NCI-H510A treated with DMSO at 0.1 percent for 48 hours (cell line): ENCODE data around the gene GPHN.

Experiments
- DNase-seq: peaks from one replicate; lab custom pipeline; 2025; lab: John Stamatoyannopoulos, UW

Gene GPHN

GRCh38 chr14:67167420-67168109 is 659.6 kb downstream of the GPHN start:
- DNase-seq: no peak

DNA sequence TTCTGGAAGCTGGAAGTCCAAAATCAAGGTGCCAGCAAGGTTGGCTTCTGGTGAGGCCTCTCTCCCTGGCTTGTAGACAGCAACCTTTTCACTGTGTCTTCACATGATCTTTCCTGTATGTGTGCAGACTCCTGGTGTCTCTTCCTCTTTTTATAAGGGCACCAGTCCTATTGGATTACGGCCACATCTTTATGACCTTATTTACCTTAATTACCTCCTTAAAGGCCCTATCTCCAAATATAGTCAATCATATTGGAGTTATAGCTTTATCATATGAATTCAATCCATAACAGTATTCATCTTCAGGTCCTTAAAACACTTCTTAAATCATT is 660.1 kb downstream of the GPHN start:
- no peak for DNase-seq

GRCh38 chr14:67170660-67171059 is 662.7 kb downstream of the GPHN start:
- no peak for DNase-seq

- no peak for DNase-seq
Measured at GRCh38 chr14:67172056-67172455, 664.1 kb downstream of the GPHN start.

DNA sequence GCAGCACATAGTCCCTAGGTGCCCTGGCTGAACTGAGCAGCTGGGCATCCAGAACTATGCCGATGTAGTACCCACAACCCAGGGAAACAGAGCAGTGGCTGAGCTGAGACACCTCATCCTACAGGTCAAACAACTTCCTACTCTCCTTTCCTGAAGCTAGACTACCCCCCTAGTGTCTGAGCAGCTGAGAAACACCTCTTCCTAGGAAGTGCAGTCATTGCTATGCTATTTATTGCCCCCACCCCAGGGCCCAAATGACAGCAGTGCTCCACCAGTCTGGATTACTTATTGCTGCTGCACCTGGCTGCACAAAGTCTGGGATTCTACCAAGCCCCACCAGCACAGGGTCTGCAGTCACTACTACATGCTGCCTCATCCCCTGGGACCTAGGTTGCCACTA is 664.6 kb downstream of the GPHN start:
- no peak for DNase-seq

- DNase-seq: no peak
Measured at GRCh38 chr14:67173719-67174118, 665.8 kb downstream of the GPHN start.

- DNase-seq: no peak
Measured at GRCh38 chr14:67186172-67186768, 678.3 kb downstream of the GPHN start.

DNA sequence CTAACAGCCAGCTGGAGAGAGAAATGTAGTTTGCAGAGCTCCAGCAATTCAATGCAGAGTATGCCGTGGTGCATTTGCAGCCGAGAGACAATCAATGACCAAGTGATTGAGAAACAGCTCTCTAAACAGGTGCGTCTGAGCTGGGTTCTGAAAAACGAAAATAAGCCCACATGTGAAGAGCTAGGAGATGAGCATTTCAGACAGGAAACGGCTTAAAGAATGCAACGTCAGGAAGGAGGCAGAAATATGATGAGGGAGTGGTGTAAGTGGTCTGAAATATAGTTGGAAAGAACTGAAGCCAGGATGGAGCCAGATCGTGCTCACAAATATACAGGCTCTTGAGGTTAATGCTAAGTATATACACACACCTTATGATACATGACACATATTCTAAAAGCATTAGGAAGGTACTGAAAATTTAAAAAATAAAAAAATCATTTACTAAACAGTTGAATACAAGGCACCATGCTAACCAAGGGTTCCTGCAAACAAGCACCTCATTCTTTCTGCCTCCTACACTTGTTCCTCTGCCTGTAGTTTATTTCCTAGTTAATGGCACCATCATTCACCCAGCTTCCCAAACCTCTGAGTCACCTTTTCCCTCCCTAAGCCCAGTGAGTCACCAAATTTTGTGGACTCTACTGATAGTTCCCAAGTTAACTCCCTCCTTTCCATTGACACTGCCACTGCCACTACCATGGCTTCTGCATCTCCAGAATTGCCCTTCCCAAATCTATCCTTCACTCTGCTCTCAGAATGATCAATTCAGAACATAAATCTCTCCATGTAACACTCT is 679.0 kb downstream of the GPHN start:
- DNase-seq: no peak

- DNase-seq: peak; percentile 5
Measured at GRCh38 chr14:67187826-67188225, 679.9 kb downstream of the GPHN start.

DNA sequence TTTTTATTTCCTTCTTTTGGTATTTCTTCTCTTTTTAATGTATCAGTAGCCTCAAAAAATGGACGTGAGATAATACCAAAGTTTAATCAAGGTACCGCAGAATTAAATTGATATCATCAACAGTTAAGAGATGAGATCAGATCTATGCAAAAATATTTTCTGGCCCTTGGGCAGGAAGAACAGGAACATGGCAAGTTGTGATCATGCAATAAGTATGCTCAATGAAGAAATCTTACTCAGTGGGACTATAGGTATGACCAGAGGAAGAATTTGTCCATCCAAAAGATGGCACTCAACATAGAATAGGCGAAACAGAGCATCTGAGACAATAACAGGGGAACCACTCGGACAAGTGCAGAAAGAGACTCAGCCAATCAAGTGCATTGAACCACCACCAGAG is 680.4 kb downstream of the GPHN start:
- DNase-seq: no peak

DNA sequence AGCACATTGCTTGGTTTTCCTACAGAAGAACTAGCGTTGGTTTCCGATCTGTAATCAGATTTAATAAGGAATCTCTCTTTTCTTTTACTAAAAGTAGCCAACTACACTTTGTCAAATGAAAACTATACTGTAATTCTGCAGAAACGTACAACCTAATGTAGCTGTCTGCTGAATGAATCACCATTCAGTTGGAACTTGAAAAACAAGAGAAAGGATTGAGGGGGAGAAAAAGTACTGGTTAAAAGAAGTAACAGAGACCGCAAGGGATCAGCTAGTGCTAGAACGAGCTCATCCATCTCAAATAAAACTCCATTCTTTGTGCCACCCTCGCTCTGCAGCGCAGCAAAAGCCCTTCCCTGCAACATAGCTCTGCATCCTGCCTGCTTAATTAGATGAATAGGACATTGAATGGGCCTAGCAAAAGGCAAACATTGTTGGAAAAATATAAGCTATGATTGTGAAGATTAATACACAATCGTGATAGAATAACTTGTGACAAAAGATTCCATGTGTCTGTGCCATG is 683.9 kb downstream of the GPHN start:
- no peak for DNase-seq

DNA sequence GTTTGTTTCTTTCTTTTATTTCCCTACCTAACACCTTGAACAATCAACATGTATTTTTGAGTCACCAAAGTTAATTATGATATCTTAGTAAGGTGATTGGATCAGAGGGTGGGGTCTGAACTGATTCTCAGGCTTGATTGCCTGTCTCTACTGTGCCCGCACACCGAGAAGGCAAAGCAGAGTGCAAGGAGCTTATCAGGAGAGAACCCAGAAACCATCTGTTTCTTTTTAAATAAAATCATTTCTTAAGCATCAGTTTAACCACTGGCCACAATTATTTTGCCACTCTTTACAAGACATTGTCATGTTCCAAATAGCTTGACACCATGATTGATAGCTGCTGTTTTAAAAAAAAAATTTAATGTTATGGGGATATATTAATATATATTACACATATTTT is 684.4 kb downstream of the GPHN start:
- no peak for DNase-seq

GRCh38 chr14:67195279-67195678 is 687.3 kb downstream of the GPHN start:
- no peak for DNase-seq

DNA sequence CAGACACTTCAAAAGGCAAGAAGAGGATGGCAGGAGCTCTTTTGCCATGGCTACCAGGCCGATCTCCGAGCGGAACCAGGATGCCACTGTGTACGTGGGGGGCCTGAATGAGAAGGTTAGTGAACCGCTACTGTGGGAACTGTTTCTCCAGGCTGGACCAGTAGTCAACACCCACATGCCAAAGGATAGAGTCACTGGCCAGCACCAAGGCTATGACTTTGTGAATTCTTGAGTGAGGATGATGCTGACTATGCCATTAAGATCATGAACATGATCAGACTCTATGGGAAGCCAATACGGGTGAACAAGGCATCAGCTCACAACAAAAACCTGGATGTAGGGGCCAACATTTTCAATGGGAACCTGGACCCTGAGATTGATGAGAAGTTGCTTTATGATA is 691.1 kb downstream of the GPHN start:
- no peak for DNase-seq

DNA sequence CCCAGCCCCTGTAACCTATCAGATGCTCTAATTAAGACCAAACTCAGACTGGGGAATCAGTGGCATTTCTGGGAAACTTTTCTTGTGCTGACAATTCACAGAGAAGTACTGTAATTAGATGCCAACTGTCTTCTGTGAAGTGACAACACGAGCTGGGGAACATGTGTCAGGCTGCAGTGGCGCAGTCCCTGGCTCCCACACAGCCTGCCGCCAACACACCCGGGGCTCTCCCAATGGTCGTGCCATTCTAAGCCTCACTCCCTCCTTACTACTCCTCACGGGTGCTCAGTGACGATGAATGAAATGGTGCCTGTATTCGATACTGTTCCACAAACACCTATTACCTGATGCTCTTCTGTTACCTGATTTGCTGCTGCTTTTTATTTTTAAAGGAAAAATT is 699.9 kb downstream of the GPHN start:
- no peak for DNase-seq

GRCh38 chr14:67218126-67218525 is 710.2 kb downstream of the GPHN start:
- DNase-seq: no peak

- no peak for DNase-seq
Measured at GRCh38 chr14:67221248-67221981, 713.5 kb downstream of the GPHN start.

DNA sequence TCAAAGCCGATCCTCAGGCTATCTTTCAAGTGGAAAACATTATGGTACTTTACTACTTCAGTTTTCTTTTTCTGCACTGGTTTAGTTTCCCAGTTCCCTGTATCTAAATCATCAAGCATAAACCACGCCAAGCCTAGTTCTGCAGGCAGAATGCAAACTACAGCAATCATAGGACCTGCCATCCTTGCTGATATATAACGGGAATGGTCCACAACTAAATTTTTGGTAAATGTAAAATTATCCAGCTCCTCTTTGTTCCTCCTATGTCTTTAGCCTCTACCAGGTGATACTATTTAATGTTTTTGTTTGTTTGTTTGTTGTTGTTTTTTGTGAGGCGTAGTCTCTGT is 714.0 kb downstream of the GPHN start:
- DNase-seq: no peak

DNA sequence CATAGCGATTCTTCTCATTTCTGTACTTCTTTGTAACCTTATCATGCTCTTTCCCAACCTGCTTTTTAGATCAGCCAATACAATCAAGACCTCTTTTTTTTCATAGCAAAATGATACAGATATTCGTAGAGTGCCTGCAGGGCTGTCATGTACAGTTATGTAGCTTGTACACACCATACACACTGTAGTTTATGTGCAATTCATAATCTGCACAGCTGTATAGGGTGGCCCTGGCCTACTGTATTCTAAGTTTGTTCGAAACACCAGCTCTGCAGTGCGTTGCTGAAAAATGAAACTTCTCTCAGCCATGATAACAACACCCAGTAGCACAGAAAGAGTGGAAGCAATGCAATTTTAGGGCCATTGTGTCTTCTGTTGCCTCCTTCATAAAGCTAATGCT is 717.6 kb downstream of the GPHN start:
- no peak for DNase-seq

GRCh38 chr14:67228325-67228984 is 720.5 kb downstream of the GPHN start:
- DNase-seq: no peak
